K562 (cell line): ENCODE results near the gene SLCO2B1. TPM values are rescaled to one million over a fixed set of nuclear protein-coding genes. Genes with fewer than 3 reads are reported as not detected.
A peak's percentile ranks its signal among the peaks of the same experiment; 100 is the strongest.

Experiments used
- DPF2 ChIP-seq: fragments of 450-650 bp; IDR thresholded peaks from 2 replicates; pipeline ENCODE4 v1.6.1; 2016
- JUN ChIP-seq, 2 experiments: sonication (generic) in 1 of 2; formaldehyde crosslinking in 1 of 2; IDR thresholded peaks; 2 replicates each; pipeline versions ENCODE4 v1.6.1 to v1.8.0; 2012 to 2022; ENCODE audit warnings: borderline replicate concordance in 2 of 2, mild to moderate bottlenecking in 2 of 2, improper control_type of control experiment in 1 of 2, low read depth in 1 of 2, low read length in 1 of 2, missing genetic modification reagents in 1 of 2
- MAZ ChIP-seq, 2 experiments: fragments of 450-650 bp in 1 of 2; sonication (generic) in 1 of 2; formaldehyde crosslinking; IDR thresholded peaks in 1 of 2; conservative IDR thresholded peaks in 1 of 2; 2 replicates each; pipeline versions ENCODE4 v1.4.0 to v1.5.0; 2020; ENCODE audit warnings: mild to moderate bottlenecking in 1 of 2, missing genetic modification reagents in 1 of 2
- MBD2 ChIP-seq: sonication (generic); IDR thresholded peaks from 2 replicates; pipeline ENCODE4 v1.6.1; 2016; ENCODE audit warnings: low read depth, borderline replicate concordance
- TBL1XR1 ChIP-seq, 2 experiments: IDR thresholded peaks; 2 replicates each; pipeline ENCODE4 v1.6.1; 2012; ENCODE audit warnings: improper control_type of control experiment in 2 of 2, low read length in 2 of 2, mild to moderate bottlenecking in 1 of 2
- ZBTB17 ChIP-seq: fragments of 450-650 bp; formaldehyde crosslinking; IDR thresholded peaks from 2 replicates; pipeline ENCODE4 v1.4.0; 2020; ENCODE audit warnings: mild to moderate bottlenecking
- polyA plus RNA-seq, 8 experiments: library from polyadenylated mRNA; depleted of rRNA in 4 of 8; stranded (reverse) in 5 of 8; unstranded in 3 of 8; fragments of >200 nt; fragmentation: Nextera tagmentation in 2 of 8; fragmentation: Illumina TruSeq in 1 of 8; extraction: Ambion mirVana in 2 of 8; extraction: Trizol in 1 of 8; gene quantifications; 2 replicates each; pipeline versions ENCODE4 v1.2.1 to v1.2.3, GENCODE V29; 2011 to 2014; ENCODE audit warnings: inconsistent platforms in 1 of 8, missing spikeins in 1 of 8
- total RNA-seq, 7 experiments: library from RNA; depleted of rRNA in 6 of 7; stranded (reverse); fragments of >200 nt in 6 of 7; fragmentation: Illumina TruSeq in 2 of 7; extraction: Trizol in 2 of 7; gene quantifications; 2 replicates each; pipeline versions ENCODE4 v1.2.1 to v1.2.3, GENCODE V29; 2011 to 2021; ENCODE audit warnings: low replicate concordance in 1 of 7
- TF ChIP-seq, protein P1 (sequence below): fragments of 450-650 bp; IDR thresholded peaks from 2 replicates; pipeline ENCODE4 v1.6.1; 2016; ENCODE audit warnings: mild to moderate bottlenecking, moderate library complexity
- TF ChIP-seq, protein P2 (sequence below): fragments of 250-450 bp; sonication (Bioruptor Pico); IDR thresholded peaks from 2 replicates; pipeline ENCODE4 v1.6.1; 2021; ENCODE audit warnings: mild to moderate bottlenecking
- TF ChIP-seq, protein P3 (sequence below): fragments of 450-650 bp; IDR thresholded peaks from 2 replicates; pipeline ENCODE4 v1.6.1; 2016; ENCODE audit warnings: borderline replicate concordance
- TF ChIP-seq, protein P4 (sequence below): conservative IDR thresholded peaks from 2 replicates; pipeline ENCODE4 v1.6.1; 2011; ENCODE audit warnings: low read depth, mild to moderate bottlenecking, low read length; ENCODE audit not compliant: control insufficient read depth

SLCO2B1 gene
- total and polyA plus RNA-seq, 9 of the 15 experiments (the other 6 are each of a cell fraction or from before 2014, with no cell fraction given): 0.70 to 14.7 (median 7.6) TPM

DNA sequence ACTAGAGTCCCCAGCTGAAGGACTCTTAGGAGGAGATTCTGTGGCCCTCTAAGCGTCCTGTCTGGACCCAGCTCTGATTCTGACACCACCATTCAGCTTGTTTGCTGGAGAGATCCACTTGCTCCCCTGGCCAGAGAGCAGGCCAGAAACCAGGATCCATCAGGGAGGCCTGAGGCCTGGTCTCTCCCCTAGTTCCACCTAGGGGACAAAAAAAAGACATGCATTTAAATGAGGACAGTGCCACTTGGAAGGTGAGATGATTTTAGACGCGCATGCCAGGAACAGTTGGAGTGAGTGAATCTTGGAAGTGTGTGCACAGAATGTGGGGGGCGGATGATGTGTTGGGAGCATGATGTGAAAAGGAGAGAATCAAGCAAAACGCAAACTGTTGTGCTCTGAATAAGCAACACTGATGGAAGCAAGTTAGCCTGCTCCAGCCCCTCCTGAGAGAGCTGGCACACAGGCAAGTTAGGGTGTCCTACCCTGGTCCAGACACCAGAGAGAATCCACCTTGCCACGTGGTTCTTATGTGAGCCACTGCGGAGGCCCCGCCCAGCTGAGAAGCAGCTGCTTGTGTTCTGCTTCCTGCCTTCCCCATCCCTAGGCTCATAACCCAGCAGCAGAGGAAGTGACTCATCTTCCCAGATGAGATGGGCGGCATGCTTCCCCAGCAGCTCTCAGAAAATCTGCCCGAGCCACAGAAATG is 8.0 kb upstream of the SLCO2B1 start (continued):
- TF ChIP-seq, protein P1, sequence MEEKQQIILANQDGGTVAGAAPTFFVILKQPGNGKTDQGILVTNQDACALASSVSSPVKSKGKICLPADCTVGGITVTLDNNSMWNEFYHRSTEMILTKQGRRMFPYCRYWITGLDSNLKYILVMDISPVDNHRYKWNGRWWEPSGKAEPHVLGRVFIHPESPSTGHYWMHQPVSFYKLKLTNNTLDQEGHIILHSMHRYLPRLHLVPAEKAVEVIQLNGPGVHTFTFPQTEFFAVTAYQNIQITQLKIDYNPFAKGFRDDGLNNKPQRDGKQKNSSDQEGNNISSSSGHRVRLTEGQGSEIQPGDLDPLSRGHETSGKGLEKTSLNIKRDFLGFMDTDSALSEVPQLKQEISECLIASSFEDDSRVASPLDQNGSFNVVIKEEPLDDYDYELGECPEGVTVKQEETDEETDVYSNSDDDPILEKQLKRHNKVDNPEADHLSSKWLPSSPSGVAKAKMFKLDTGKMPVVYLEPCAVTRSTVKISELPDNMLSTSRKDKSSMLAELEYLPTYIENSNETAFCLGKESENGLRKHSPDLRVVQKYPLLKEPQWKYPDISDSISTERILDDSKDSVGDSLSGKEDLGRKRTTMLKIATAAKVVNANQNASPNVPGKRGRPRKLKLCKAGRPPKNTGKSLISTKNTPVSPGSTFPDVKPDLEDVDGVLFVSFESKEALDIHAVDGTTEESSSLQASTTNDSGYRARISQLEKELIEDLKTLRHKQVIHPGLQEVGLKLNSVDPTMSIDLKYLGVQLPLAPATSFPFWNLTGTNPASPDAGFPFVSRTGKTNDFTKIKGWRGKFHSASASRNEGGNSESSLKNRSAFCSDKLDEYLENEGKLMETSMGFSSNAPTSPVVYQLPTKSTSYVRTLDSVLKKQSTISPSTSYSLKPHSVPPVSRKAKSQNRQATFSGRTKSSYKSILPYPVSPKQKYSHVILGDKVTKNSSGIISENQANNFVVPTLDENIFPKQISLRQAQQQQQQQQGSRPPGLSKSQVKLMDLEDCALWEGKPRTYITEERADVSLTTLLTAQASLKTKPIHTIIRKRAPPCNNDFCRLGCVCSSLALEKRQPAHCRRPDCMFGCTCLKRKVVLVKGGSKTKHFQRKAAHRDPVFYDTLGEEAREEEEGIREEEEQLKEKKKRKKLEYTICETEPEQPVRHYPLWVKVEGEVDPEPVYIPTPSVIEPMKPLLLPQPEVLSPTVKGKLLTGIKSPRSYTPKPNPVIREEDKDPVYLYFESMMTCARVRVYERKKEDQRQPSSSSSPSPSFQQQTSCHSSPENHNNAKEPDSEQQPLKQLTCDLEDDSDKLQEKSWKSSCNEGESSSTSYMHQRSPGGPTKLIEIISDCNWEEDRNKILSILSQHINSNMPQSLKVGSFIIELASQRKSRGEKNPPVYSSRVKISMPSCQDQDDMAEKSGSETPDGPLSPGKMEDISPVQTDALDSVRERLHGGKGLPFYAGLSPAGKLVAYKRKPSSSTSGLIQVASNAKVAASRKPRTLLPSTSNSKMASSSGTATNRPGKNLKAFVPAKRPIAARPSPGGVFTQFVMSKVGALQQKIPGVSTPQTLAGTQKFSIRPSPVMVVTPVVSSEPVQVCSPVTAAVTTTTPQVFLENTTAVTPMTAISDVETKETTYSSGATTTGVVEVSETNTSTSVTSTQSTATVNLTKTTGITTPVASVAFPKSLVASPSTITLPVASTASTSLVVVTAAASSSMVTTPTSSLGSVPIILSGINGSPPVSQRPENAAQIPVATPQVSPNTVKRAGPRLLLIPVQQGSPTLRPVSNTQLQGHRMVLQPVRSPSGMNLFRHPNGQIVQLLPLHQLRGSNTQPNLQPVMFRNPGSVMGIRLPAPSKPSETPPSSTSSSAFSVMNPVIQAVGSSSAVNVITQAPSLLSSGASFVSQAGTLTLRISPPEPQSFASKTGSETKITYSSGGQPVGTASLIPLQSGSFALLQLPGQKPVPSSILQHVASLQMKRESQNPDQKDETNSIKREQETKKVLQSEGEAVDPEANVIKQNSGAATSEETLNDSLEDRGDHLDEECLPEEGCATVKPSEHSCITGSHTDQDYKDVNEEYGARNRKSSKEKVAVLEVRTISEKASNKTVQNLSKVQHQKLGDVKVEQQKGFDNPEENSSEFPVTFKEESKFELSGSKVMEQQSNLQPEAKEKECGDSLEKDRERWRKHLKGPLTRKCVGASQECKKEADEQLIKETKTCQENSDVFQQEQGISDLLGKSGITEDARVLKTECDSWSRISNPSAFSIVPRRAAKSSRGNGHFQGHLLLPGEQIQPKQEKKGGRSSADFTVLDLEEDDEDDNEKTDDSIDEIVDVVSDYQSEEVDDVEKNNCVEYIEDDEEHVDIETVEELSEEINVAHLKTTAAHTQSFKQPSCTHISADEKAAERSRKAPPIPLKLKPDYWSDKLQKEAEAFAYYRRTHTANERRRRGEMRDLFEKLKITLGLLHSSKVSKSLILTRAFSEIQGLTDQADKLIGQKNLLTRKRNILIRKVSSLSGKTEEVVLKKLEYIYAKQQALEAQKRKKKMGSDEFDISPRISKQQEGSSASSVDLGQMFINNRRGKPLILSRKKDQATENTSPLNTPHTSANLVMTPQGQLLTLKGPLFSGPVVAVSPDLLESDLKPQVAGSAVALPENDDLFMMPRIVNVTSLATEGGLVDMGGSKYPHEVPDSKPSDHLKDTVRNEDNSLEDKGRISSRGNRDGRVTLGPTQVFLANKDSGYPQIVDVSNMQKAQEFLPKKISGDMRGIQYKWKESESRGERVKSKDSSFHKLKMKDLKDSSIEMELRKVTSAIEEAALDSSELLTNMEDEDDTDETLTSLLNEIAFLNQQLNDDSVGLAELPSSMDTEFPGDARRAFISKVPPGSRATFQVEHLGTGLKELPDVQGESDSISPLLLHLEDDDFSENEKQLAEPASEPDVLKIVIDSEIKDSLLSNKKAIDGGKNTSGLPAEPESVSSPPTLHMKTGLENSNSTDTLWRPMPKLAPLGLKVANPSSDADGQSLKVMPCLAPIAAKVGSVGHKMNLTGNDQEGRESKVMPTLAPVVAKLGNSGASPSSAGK: peak; percentile 76
- TF ChIP-seq, protein P2, sequence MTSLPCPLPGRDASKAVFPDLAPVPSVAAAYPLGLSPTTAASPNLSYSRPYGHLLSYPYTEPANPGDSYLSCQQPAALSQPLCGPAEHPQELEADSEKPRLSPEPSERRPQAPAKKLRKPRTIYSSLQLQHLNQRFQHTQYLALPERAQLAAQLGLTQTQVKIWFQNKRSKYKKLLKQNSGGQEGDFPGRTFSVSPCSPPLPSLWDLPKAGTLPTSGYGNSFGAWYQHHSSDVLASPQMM: no peak
- TF ChIP-seq DPF2: peak; percentile 80
- TF ChIP-seq, protein P3, sequence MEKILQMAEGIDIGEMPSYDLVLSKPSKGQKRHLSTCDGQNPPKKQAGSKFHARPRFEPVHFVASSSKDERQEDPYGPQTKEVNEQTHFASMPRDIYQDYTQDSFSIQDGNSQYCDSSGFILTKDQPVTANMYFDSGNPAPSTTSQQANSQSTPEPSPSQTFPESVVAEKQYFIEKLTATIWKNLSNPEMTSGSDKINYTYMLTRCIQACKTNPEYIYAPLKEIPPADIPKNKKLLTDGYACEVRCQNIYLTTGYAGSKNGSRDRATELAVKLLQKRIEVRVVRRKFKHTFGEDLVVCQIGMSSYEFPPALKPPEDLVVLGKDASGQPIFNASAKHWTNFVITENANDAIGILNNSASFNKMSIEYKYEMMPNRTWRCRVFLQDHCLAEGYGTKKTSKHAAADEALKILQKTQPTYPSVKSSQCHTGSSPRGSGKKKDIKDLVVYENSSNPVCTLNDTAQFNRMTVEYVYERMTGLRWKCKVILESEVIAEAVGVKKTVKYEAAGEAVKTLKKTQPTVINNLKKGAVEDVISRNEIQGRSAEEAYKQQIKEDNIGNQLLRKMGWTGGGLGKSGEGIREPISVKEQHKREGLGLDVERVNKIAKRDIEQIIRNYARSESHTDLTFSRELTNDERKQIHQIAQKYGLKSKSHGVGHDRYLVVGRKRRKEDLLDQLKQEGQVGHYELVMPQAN: 0 out of 2 replicates have a peak, but pooled peaks have one; percentile 53
- TF ChIP-seq TBL1XR1 (IDR thresholded peaks at IDR 0.05; ENCODE audit: low read length in 2 of 2): no peak
- peak; percentile 18 to 41; a peak in 1 of 4 replicates for TF ChIP-seq MAZ (CRISPR knock-in tag; conservative IDR thresholded peaks at IDR 0.05 in 1 of 2, IDR thresholded peaks at IDR 0.05 in 1 of 2)
- TF ChIP-seq MBD2: peak; percentile 28; the same call in 1 of the 2 replicates
- TF ChIP-seq ZBTB17: 0 out of 2 replicates have a peak, but pooled peaks have one; percentile 30
- TF ChIP-seq, protein P4, sequence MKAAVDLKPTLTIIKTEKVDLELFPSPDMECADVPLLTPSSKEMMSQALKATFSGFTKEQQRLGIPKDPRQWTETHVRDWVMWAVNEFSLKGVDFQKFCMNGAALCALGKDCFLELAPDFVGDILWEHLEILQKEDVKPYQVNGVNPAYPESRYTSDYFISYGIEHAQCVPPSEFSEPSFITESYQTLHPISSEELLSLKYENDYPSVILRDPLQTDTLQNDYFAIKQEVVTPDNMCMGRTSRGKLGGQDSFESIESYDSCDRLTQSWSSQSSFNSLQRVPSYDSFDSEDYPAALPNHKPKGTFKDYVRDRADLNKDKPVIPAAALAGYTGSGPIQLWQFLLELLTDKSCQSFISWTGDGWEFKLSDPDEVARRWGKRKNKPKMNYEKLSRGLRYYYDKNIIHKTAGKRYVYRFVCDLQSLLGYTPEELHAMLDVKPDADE: peak; percentile 39; the same call in 1 of the 2 replicates
- TF ChIP-seq JUN (IDR thresholded peaks at IDR 0.05; ENCODE audit: borderline replicate concordance, low read depth, low read length): peak; percentile 94
- no peak for TF ChIP-seq JUN (CRISPR knock-in tag; IDR thresholded peaks at IDR 0.05; ENCODE audit: borderline replicate concordance)
